GM21423 (cell line): ENCODE results near the gene MLPH.
"Not testable (repeated sequence)": the region's sequence is repeated elsewhere in the genome, so short reads cannot be mapped to it uniquely, and the experiment has no call there.

Experiments used
- ATAC-seq: cut with Tn5 transposase; IDR thresholded peaks from one replicate; pipeline ENCODE4 v1.9.1; 2021; ENCODE audit warnings: mild to moderate bottlenecking, moderate library complexity; ENCODE audit not compliant: unreplicated experiment

Gene MLPH

DNA sequence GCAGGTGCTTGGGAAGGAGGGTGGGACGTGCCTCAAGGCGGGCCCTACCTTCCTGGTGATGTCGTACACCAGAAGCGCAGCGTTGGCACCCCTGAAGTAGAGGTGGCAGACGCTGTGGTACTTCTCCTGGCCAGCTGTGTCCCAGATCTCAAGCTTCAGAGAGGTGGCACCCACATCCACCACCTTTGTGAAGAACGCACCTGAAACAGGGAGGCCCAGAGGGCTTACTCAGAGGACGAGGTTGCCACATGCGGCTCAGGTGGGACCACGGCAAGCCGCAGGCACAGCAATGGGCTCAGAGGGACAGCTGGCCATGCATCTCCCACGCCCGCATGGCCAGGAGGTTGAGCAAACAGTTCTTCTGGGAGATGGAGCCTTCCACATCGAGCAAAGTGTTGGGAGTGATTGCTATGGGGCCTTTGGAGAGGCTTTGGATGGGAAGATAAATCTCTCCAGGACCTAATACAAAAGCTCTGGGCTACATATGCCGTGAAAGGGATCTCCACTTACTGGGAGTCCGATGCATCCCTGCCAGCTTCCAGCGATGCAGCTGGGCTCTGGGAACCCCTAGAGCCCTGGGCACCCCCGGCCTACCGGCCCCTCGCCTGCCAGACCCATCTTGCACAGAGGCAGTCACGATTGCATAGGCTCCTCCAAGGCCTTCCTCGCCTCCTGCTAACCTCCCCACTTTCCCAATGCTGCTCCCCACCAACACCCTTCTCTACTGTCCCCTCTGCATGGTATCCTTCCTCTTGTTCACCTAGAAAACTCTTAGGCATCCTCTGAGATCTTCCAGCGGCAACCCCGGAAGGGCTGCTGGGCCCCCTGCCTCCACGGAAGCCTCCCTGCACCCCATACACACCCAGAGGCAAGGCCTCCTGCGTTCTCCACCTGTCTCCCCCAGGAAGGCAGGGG is 91.2 kb downstream of the MLPH start:
- no peak for ATAC-seq

DNA sequence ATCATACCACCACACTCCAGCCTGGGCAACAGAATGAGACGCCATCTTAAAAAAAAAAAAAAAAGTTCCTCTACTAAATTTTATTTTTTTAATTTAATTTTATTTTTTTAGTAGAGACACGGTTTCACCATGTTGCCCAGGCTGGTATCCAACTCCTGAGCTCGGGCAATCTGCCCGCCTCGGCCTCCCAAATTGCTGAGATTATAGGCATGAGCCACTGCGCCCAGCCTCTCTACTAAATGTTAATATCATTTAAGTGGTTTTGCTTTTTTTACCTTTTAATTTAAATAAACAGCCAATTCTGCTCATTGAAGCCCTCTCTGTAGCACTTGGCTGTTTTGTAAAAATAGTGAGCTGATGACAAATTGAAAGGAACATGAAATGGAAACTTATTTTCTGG is 94.3 kb downstream of the MLPH start:
- no peak for ATAC-seq

DNA sequence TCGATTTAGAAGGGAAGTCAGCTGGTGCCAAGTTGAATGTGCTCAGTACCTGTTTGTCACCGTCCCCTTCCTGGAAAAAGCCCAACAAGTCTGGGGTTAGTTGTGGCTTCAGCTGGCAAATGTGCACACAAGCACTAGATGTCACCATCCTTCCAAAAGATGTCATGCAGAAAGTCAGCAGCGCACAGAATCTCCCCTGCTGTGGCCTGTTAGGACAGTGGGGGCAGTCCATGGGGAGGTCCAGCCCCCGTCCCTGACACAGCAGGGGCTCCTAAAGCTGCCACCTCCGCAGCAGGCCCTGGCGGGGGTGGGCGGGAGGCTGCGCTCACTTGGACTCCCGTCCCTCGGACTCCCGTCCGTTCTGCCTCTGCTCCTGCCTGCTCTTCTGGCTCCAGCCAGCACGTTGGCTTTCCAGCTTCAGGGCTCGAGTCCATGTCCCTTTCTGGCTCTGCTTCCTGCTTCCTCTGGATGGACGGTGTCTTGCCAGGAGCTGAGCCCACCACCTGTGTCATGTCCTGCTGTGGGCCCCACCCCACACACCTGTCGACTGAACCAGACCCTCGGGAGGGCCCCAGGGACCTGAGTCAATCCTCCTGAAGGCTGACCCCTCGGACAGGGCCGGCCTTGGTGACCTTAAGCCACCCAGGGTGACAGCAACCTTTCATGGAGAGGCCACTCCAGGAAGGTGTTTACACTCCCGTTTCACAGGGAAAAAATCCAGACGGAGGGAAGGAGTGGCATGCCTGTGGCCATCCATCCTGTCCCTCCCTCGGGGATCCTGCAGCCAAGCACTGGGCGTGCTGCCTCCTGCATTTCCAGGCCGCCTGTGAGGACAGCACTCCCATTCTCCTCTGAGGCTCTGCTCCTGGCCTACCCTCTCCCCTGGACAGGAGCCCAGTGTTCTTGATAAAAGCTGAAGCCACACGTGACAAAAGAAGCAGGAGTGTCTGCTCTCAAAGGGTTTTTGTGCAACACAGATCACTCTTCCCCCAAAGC is 95.0 kb downstream of the MLPH start:
- no peak for ATAC-seq

DNA sequence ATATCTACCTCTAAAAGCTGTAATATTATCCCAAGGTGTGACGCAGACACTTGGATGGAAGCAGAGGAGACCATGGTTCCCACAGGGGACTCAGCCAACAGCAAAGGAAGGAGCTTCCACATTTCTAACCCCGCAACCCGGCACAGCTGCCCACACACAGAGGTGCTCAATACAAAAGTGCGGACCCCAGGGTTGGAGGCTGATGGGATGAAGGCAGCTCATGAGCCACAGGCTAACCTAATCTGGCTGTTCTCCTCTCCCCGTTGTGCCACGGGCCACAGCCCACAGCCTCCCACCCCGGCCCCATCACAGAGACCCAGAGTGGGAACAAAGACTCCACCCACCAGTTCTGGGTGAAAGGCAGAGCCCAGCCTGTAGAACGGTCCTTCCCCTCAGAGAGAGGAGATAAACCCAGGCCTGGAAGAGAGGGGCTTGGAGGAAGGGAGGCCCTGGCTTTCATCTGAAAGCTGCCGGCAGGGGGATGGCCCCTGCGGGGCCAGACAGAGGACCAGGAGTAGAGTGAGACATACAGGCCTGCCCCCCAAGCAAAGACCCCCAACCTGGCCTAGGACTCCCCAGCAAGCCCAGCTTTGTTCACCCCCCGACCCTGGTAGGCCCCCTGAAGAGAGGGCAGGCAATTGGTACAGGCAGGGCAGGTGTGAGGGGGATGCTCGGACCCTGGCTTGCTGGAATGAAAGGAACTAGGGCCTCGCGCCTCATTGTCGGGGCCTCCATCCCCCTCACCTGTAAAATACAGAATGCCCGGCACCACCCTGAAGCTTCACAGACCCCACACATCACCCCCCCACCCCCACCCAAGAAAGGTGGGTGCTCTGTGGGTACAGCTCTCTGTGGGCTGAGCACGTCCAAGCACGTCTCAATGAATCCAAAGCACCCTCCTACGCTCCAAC is 96.6 kb downstream of the MLPH start:
- ATAC-seq = no peak

DNA sequence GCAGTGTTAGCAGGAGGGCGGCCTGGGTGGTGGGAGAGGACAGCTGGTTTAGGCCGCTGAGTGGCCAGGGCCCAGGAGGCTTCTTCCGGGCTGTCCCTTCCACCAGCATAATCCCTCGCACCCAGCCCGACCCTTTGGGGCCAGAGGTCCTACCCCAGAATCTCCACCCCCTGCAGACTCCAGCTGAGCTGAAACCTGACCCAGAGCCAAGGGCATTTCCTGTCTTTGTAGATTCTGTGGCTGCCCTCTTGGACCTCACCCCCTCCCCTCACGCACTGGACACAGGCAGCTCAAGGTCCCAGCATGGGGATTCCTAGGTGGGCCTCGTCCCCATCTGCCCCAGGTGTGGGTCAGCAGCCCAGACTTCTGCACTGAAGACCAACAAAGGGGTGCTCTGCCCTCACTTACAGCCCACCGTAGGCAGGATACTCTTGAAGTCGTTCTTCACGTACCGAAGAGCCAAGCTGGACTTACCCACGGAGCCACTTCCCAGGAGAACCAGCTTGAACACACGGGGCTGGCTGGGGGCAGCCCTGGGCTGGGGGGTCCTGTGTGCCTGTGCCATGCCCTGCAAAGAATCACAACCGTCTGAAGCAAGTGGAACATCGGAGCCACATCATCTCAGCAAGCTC is 98.7 kb downstream of the MLPH start:
- no peak for ATAC-seq

DNA sequence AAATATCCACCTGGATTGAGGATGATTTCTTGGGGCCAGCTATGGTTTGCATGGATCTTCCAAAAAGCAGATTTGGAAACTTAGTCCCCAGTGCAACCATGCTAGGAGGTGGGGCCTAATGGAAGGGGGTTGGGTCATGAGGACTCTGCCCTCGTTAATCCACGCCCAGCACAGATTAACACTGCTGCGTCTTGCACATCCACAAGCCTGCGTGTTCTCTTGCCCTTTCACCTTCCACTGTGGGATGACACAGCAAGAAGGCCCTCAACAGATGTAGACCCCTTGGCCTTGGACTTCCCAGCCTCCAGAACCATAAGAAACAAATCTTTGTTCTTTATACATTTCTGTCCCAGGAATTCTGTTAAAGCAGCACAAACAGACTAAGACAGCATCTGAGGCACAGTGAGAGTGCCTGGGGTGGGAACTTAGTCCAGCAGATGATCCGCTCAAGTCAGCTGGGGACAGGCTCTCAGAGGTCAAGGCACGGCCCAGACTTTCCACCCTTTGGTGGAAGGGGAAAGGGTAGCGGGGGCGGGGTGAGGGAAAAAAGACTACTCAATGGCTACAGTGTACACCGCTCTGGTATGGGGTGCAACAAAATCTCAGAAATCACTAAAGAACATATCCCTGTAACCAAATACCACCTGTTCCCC is 101.1 kb downstream of the MLPH start:
- no peak for ATAC-seq

DNA sequence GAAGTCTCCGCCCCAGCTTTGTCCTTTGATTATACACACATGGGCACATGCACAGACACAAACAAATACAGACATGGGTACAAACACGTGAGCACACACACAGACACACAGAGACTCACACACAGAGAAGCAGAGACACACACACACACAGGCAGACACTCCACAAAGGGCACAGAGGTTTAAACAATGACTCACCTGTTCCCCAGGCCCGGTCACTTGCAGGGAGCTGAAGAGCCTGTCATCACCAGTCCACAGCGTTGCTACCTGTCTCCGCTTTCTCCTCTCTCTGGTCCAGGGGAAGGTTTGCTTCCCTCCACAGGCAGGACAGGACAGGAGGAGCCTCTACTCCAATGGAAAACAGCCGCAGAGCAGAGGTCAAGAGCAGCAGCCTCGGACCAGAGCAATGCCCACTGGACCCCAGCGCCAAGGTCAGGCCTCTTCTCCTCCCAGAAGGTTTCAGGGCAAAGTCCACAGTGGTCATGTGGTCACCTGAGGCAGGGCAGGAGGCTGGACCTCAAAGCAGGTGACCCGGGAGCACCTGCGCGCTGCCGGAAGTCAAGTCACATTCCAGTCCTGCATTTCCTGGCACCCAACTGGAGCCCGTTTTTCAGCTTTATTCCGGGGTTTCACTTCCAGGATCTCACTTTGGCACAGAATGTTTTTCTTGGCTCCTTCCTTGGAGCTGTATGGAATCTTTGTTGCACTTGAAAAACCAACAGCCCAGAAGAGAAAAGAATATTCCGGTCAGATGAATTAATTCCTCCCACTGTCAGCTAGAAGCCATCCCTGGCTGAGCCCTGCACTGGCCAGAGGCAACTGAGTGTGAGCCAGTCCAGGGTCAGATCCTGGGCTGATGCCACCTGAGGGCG is 103.5 kb downstream of the MLPH start, which contains the start of gene RAB17:
Gene RAB17 (minus strand): TSS at position 463 of the 869 bp plus-strand sequence. CDS start 4,580 bp downstream, outside the sequence.
- no peak for ATAC-seq

DNA sequence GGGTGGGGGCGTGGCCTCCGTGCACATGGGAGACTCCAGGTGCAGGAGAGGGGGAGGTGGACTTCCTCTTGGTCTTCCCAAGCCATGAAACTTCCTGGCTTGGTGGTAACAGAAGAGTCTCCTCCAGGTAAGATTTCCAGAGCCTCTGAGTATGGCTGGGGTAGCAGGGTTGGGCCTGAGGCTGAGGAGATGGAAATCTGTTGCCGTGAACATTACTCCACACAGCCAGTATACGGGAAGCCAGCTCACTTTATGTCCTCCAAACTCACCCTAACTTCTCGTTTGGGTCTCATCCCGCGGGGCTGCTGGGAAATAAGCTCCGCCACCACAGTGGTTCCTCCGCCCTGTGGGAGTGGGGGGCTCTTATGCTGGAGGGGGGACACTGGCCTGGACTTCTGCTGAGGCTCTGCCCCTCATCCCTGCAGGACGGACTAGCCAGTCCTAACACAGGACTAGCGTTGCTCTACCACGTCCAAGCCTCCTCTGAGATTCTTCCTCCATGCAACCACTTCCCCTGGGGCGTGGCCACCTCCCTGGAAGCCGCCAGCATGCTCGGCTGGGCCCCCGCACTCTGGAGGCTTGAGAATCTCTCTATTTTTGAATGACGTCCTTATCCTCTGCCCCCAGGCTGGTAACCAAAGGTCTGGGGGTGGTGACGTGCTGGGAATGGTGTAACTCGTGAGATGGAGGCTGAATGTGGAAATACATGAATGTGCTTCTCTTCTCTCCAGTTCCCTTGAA is 104.3 kb downstream of the MLPH start:
- ATAC-seq = no peak

DNA sequence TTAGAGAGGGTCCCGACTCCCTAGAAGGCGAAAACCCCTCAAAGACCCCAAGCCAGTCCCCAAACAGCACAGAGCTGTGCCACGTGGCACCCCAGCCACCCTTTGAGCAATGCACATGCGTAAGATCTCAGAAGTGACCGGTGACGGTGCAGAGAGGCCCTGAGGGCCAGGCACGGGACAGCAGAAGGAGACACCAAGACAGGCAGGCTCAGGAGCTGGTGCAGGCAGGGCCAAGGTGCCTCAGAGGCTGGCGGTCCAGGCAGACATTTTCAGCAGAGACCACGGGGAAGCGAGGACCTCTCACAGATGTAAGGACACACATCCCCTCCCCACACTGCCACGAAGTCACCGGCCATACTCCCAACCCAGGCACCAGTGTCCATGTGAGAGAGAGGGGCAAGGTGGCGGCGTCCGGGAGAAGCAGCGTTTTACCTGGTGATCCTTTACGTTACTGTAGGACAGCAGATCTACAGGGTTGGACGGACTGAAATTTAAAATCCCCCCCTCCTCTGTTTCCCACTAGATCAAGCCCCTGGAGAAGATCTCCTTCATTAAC is 105.5 kb downstream of the MLPH start:
- ATAC-seq = no peak

DNA sequence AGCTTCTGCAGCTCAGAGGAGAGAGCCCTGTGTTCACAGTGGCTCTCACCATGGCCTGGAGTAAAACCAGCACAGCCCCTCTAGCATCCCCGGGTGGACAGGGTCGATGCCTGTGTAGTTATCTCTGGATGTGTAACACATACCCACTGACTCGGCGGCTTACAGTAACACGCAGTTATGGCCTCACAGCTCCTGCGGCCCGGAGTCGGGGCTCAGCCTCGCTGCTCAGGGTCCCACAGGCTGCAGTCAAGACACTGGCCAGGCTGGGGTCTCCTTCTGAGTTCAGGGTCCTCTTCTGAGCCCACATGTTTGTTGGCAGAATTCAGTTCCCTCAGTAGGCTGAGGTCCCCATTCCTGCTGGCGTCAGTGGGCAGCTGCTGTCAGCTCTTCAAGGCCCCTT is 106.0 kb downstream of the MLPH start:
- ATAC-seq = no peak

DNA sequence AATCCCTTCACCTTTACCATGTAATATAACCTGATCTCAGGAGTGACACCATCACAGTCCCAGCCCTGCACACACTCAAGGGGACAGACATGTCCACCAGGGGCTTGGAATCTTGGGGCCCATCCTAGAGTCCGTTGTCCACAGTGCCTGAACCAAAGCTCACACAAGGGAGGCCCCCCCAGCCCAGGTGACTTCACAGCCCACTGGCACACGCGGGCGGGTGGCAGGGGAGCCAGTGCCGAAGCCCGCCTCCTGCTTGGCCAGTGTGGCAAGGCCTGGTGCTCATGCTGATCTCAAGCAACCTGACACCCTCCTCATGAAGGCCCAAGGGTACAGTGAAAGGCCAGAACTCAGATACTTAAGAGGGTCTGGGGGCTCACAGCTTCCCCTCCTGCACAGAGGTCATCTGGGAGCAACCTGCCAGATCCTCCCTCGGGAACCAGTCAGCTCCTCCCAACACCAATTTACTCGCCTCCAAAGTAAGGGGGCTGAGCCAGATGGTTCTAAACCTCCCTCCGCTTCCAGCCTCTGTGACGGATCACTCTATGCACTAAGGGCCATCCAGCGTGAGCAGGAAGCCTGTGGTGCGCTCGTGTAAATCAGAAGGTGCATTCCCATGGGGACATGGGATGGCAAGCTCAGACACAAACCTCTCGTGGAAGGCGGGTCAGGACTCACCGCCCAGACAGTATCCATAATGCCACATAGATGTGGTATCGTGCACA is 106.7 kb downstream of the MLPH start:
- no peak for ATAC-seq

DNA sequence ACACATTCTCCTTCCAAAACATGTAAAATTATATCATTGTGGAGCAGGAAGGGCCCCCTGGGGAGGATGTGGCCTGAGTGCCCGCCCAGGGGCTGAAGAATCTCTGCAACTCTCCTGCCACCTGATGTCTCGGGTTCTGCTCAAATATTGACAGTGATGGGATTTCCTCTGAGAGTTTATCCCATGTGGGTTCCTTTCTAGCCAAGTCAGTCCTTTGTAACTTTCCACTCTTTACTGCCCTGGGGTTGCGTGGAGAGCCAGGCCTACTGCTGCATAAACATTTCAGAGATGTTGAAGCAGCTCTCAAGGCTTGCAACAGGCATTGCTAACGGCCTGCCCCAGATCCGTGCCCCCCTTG is 107.4 kb downstream of the MLPH start:
- ATAC-seq = no peak

DNA sequence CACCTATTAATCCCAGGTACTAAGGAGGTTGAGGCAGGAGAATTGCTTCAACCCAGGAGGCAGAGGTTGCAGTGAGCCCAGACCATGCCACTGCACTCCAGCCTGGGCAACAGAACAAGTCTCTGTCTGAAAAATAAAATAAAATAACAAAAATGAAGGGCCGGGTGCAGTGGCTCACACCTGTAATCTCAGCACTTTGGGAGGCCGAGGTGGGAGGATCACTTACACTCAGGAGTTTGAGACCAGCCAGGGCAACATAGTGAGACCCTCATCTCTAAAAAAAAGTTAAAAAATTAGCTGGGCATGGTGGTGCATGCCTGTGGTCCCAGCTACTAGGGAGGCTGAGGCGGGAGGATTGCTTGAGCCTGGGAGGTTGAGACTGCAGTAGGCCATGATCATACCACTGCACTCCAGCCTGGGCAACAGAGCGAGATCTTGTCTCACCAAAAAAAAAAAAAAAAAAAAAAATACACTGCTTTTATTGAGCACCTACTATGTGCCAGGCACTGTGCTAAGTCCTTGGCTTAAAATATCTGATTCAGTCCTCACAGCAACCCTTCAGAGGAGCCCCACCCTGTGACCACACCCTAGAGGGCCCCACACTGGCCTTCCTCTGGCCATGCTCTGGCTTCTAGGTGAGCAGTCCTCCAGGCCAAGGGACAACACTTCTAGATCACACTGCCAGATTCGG is 108.9 kb downstream of the MLPH start:
- ATAC-seq = not testable (repeated sequence)

DNA sequence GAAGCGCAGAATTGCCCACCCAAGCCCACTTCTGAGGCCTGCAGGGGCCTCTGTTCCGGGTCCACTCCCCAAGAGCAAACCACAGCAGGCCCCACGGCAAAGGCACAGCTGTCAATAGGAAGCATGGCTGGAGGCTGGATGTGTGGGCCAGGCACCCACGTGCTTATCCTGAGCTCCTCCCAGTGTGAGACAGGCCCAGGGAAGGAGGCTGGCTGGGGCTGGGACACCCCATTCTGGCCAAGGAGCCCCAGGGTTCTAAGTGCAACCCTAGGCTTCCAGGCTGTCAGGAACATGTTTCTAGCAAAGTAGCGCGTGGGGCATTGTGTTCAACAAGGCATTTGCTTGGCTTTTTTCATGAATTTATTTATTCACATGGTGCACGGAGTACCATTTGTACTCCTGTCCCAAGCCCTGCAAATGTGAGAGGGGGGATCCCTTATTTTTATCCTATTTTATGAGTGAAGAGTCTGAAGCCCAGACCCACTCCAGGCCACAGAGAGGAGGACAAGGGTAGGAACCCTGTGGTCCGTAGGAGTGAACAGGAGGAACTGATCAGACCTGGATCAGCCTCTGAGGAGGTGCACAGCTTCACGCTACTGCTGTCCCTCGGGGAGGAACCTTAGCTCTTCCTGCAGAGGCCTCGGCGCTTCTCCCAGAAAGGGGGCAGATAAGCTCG is 109.6 kb downstream of the MLPH start:
- ATAC-seq = no peak

DNA sequence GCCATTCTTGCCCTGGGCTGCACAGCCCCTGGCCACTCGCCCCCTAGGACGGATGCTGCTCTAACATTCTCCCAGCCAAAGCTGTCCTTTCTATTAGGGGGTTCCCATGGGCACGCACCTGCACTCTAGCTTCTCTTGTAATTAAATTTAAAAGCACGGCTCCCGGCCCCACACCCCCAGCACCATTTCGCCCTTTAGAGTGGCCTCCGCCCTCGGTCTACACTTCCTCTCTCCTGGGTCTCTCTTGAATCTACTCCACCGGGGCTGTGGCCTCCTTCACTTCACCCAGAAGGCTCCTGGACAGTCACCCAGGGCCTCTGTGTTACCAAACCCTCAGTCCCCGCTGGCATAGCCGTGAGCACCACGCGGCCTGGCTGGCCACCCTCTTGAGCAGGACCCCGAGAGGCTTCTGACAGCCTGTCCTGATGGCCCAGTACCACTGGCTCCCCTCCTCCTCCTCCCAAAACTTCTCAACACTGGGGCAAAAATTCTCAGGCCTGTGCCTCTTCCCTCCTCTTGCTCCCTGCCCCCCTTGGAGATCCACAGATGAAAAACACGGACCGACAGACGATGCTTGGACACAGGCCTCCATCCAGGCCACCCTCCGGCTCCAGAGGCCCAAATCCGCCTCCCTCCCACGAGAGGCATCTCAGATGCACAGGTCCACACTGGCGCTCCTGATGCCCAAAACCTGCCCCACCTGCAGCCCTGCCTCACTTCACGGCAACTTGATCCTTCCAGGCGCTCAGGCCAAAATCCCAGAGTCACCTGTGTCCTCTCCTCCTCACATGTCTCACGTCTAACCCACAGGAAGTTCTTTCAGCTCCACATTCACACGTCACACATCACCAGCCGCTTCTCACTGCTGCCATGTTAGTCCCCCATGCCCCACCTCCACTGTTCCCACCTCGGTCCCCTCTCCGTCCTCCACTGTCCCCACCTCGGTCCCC is 110.4 kb downstream of the MLPH start:
- ATAC-seq = no peak
